GM12891 (cell line): Measurements from ENCODE around the gene CEMIP.

ENCODE experiments used
- DNase-seq: peaks from one replicate; pipeline ENCODE4 v3.0.0; 2011; ENCODE audit warnings: low spot score; ENCODE audit not compliant: insufficient read length
- FAIRE-seq: peaks from 2 replicates; lab custom pipeline; 2011; peaks lifted over from hg19 to GRCh38; lab: Jason Lieb, UNC
- PAX5 ChIP-seq: IDR thresholded peaks from 2 replicates; pipeline ENCODE4 v1.6.1; 2011; ENCODE audit warnings: low read length, moderate library complexity, mild to moderate bottlenecking; ENCODE audit not compliant: insufficient read depth, severe bottlenecking
- POLR2A ChIP-seq: IDR thresholded peaks from 2 replicates; pipeline ENCODE4 v1.6.1; 2011; ENCODE audit warnings: low read depth, low read length, control low read depth
- POLR2AphosphoS5 ChIP-seq: IDR thresholded peaks from 2 replicates; pipeline ENCODE4 v1.6.1; 2011; ENCODE audit warnings: low read depth, low read length, control low read depth
- POU2F2 ChIP-seq: IDR thresholded peaks from 2 replicates; pipeline ENCODE4 v1.6.1; 2011; ENCODE audit warnings: low read depth, mild to moderate bottlenecking, control low read depth, low read length, moderate library complexity
- SPI1 ChIP-seq: IDR thresholded peaks from 2 replicates; pipeline ENCODE4 v1.6.1; 2011; ENCODE audit warnings: low read depth, low read length, control low read depth
- TAF1 ChIP-seq: IDR thresholded peaks from 2 replicates; pipeline ENCODE4 v1.6.1; 2011; ENCODE audit warnings: low read depth, low read length, control low read depth

The CEMIP gene

DNA sequence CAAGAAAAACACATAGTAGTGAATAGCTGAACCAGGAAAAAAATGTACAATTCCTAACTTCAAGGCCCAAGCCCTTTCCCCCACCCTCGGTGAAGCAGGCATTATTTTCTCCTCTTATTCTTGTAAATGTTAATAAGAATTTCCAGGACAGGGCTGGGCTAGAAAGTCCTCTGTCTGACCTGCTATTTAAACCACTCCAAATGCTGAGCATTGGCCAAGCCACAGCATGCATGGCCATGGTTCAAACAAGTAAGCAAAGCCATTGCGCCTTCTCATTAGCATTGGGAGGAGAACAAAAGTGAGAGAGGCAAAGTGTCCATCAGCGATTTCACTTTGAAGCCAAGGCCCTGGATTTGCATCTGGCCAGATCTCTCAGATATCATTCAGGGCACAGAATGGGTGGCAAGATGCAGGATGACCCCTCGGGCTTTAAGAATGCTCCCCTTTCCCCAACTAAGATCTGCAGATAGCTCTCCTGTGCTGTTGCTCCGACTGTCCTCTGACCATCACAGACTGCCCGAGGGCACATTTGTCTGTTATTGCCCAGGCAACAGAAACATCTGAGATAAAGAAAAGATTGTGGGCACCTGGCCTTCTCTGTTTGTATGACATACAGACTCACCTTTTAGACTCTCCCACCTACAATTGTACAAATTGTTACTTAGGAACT lies 46.3 kb downstream of the CEMIP start:
- TF ChIP-seq POLR2AphosphoS5 (no peak), POU2F2 (no peak), PAX5 (no peak), POLR2A (no peak), TAF1 (no peak), SPI1 (no peak)
- FAIRE-seq (no peak), DNase-seq (no peak)

DNA sequence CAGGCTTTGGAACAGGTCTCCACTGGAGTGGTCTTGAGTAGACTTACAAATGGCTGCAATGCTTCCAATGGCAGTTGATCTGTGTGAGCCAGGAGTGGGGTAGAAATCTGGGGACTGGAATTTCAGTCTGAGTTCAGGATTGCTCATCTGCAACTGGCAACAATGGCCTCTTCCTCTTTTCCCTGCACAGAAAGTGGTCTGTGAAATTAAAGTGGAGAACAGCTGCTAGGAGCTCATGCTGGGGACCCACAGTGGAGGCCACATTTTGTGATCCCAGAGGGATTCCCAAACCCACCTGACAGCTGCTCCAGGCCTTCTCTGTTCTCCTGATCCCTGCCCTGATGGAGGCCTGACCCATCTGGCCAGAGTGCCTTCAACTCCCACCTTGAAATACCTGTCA lies 49.6 kb downstream of the CEMIP start:
- TF ChIP-seq SPI1 (0 out of 2 replicates have a peak, but pooled peaks have one; percentile 7), POLR2AphosphoS5 (no peak)
- DNase-seq (no peak), FAIRE-seq (no peak)

DNA sequence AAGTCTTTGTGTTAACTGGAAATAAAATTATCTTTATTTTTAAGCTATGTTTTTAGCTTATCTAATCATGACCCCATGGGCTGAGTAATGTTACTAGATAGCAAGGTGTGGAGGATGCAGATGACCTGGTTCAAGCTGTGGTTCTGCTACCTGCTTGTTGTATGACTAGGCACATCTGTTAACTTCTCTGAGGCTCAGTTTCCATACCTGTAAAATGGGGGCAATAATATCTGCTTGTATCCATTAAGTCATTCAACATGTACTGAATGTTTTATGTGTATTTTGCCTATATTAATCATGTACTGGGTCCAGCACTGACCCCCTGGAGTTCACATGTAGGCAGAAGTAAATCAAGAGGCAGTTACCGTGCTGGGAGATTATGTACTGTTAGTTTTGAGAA lies 51.5 kb downstream of the CEMIP start:
- FAIRE-seq = no peak
- DNase-seq = no peak
- TF ChIP-seq PAX5 = no peak
- TF ChIP-seq TAF1 = no peak
- no peak for TF ChIP-seq POLR2A

GRCh38 chr15:80831192-80831591 lies 52.0 kb downstream of the CEMIP start:
- DNase-seq (no peak), FAIRE-seq (no peak)
- TF ChIP-seq POLR2AphosphoS5 (no peak), POLR2A (no peak), TAF1 (no peak), POU2F2 (no peak), PAX5 (no peak), SPI1 (no peak)

DNA sequence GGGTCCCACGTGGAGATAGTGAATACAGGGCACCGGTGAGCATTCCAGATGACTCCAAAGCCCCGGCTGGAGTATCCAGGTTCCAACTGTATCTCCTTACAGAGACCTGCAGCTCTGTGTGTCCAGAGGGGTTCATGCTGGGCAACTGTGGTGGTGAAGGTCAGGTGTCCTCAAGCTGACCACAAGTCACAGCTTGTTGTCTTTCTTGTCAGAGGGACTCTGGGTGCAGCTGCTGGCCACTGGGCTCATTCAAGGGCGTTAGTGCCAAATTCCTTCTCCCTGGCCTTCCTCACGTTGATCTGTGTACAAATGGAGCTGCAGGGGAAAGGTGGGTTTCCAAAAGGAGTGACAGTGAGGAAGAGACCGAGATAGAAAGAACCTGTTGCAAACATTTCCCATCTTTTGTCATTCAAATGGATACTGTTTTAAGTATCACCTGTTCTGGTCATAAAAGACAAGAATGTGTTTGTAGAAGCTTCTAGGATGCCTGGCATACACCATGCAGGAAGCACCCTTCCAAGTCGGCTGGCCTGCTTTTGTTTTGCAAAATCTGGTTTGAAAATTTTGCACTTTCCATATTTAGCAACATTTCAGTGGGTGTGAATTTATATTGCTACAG lies 52.5 kb downstream of the CEMIP start:
- FAIRE-seq = no peak
- no peak for TF ChIP-seq TAF1
- TF ChIP-seq SPI1 = no peak
- TF ChIP-seq POLR2AphosphoS5 = no peak
- TF ChIP-seq PAX5 = no peak
- no peak for TF ChIP-seq POU2F2
- no peak for DNase-seq

GRCh38 chr15:80832686-80833085 lies 53.5 kb downstream of the CEMIP start:
- TF ChIP-seq SPI1 (no peak), POLR2AphosphoS5 (no peak), POU2F2 (no peak), POLR2A (no peak), PAX5 (no peak), TAF1 (no peak)
- DNase-seq = no peak
- no peak for FAIRE-seq

- DNase-seq = no peak
- FAIRE-seq = no peak
- TF ChIP-seq TAF1 = no peak
- TF ChIP-seq POLR2A = no peak
- no peak for TF ChIP-seq POU2F2
- TF ChIP-seq SPI1 = no peak
- no peak for TF ChIP-seq PAX5
- TF ChIP-seq POLR2AphosphoS5 = no peak
Measured at GRCh38 chr15:80834402-80834801, 55.2 kb downstream of the CEMIP start.

DNA sequence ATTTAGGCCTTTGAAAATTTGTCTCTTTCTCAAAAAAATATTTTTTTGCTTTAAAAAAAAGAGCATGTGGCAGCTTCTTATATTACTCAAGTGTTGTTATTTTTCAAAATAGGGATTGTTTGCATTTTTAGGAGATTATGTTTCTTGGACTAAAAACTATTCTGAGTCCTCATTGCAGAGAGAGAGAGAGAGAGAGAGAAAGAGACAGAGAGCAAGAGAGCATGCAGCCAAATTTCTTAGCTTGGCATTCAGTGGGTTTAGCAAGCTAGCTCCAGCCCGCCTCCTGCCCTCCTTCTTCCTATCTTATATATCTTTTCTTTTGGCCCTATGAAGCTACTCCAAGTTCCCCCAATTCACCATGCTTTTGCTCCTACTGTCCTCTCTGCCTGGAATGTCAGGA lies 55.7 kb downstream of the CEMIP start:
- TF ChIP-seq TAF1 (no peak), POU2F2 (no peak), POLR2AphosphoS5 (no peak), PAX5 (no peak), SPI1 (no peak), POLR2A (no peak)
- DNase-seq (no peak), FAIRE-seq (no peak)

DNA sequence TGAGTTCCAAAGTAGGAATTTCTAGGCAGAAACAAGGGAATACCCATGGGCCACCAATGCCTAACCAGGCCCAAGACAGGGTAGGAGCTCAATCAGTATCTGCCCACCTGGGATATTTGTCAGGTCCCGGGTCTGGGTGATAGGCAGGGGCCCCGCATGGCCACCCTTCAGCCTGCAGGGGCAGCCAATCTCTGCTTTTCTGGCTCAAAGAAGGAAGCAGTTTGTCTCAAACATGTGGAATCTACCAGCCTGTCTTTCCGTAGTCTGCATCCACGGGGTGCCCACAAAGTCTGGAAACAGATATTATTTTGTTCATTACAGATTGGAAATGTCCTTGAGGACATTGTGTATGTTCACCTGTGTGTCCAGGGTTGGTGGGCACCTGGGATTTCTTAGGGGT lies 56.2 kb downstream of the CEMIP start:
- FAIRE-seq (no peak), DNase-seq (no peak)
- TF ChIP-seq SPI1 = no peak
- TF ChIP-seq POLR2A = no peak
- no peak for TF ChIP-seq POLR2AphosphoS5
- no peak for TF ChIP-seq PAX5
- no peak for TF ChIP-seq POU2F2
- TF ChIP-seq TAF1 = no peak

DNA sequence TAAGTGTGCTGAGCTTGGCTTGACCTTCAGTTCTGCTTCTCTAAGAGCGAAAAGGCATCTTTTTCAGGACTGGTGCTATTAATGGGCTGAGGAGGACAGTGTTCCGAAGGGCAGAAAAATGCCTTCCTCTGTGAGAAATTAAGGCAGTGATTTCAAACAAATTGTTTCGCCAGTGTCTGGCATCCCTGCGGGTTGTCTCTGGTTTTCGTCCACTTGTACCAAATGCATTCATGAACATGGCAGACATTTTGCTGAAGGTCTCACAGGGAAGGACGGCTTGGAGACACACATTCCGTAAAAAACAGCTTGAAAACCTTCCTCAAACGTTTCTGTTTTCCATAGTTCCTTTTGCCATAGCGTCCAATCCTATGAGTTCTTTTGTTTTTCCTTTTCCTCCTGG lies 57.1 kb downstream of the CEMIP start:
- FAIRE-seq (no peak), DNase-seq (no peak)
- TF ChIP-seq POLR2A (no peak), TAF1 (no peak)

GRCh38 chr15:80837006-80837405 lies 57.8 kb downstream of the CEMIP start:
- FAIRE-seq (no peak), DNase-seq (no peak)
- TF ChIP-seq POU2F2 (no peak), TAF1 (no peak), PAX5 (no peak), SPI1 (no peak), POLR2A (no peak), POLR2AphosphoS5 (no peak)
